NCI-H2196 treated with DMSO at 0.1 percent for 48 hours (cell line): Measurements from ENCODE around the gene C1orf105.
A peak's percentile ranks its signal among the peaks of the same experiment; 100 is the strongest.

Experiments
- DNase-seq: peaks from one replicate; lab custom pipeline; 2025; ENCODE audit not compliant: unreplicated experiment; lab: John Stamatoyannopoulos, UW

The C1orf105 gene

DNA sequence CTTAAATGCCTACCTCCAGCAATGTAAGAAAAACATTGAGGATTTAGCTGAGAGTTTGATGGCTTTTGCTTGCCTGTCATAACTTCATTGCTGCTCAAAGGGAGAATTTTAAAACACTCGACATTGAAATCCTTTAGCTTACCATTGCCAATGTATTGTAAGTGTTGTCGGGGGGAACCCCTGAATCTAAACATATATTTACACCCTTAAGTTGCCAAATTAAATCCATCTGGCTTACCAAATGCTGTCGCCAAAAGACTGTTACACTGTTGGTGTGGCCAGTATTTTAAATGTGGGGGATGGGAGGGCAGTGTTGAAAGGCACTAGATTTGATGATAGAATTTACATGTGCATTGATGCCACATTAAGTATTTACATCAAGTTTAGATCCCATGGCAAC lies 24.9 kb upstream of the C1orf105 start:
- no peak for DNase-seq

DNA sequence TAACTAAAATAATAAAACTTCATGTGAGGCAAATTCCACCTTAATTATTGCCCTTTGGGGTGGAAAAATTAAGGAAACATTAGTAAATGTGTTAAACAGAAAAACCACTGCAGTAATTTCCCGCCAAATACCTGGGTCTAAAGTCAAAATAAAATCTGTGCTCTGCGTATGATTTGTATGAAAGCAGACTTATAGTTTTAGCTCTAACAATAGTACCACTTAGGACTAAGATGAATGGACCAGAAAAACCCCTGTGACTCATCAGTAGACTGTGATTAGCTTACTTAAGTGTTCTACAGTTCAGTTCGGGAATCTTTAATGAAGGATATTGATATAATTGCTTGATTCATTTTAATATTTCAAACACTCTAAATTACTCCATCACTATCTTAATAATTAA lies 23.3 kb upstream of the C1orf105 start:
- DNase-seq: no peak

DNA sequence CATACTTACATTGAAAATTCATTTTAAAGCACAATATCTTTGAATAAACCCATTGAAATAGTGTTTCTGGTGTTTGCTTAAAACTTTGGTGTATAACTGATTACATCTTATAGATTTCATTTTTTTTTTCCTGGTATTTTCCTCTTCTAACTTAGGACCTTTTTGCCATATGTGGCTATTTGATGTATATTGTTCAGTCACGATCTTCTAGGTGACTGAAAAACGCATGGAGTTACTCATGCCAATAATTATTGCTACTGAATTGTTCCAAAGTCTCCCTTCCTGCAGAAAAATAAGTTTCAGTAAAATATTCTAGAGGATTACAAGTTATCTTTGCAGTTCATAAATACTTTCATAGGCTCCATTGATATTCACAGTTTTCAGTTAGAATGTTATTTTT lies 22.9 kb upstream of the C1orf105 start:
- DNase-seq: no peak

DNA sequence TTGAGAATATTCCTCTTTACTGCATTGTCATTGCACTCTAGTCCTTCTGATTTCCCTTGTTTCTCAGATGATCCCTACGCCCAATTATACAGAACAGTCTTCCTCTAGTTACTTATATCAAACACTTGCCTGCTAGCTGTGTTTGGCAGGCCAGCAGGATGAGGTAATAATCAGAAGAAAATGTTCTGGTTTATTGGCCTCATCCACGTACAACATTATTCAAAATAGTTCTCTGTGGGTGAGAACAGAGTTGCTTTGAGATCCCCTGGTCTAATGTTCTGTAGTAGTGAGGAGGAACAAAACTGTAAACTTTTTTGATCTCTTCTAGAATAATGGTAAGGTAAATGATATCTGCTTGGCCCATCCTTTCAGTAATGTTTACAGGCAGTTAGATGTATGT lies 22.3 kb upstream of the C1orf105 start:
- DNase-seq: no peak

DNA sequence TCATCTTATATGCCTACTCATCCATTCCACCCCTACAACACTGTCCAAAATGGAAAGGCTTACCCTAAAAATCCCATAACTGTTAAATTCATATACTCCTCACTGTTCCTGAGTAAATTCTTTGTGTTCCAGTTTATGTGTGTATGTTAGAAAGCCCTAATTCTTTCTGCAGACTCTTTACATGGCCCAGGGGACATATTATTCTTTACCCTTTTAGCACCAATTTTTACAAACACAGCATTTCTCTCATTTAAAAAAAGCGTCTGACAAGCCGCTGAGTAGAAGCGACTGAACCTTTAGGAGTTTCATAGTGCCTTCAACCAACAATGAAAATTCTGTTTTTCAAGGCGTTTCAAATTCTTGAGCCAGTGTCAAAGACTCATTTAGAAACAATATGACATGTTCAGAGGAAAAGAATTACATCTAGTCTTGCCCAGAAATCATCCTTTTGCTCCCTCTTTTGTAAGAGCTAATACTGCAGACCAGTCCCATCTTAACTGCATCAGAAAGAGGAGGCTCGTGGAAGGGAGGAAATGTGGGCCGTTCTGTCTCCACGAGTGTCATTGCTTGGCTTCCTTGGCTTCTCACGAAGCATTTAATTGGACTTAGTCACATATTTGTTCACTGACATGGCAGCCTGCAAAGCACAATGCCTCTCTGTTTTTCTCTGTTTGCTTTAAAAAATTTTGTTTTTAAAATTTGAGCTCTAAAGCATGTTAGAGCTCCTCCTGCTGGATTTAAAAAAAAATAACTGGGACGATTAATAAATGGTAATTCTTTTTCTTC lies 21.3 kb upstream of the C1orf105 start:
- DNase-seq: peak; percentile 44

DNA sequence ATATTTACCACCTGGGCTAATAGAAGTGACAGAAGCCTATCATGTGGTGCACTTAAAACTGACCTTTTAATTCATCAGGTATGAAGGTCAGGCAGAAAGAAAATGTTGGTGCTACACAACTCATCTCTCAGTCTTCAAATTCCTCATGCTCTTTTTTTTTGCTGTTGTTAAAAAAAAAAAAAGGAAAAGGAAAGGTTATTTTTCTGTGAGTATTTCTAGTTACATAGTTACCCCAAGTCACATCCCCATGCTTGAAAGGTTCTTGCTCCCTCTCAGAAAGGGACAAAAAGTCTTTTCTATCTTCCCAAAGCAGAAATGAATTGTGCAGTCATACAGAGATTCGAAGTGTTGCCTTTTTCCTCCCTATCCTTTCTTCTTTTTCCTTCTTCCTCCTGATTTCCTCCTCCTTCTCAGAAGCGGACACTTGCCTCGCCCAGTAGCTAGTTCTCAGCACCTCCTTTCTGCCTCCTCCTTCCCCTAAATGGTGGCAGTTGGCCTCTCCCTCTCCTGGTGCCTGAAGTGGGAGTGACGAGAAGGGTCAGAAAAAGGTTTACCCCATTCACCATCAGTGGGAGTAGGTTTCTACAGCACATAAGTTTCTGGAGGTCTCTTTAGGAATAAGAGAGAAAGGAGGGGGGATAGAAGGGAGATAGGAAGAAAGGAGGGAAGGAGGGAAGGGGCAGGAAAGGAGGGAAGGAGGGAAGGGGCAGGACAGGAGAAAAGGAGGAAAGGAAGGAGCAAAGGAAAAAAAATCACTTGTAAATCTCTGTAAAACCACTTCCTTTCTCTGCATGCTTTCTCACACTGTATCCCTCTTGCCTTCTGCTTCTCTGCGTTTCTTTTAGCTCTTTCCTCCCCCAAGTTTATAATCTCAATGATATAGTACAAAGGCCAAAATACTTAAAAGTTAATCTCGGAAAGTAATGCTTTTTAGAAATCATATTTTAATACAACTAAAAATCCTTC lies 20.4 kb upstream of the C1orf105 start:
- no peak for DNase-seq

DNA sequence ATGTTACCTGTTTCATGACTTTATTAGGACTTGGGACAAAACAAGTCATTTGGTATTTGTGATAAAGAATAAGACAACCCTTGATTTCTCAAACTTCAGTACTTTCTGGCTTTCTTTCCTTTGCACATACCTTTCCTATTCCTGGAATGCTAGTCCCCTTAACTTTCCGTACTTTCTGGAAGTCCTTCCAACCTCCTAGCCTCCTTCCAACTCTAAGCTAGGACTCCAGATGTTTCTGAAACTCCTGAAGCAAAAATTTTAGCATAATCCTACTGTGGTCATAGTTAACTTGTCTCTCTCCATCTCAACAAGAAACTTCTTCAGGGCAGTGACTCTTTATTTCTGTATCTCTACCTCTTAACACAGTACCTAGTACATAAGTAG lies 19.8 kb upstream of the C1orf105 start:
- no peak for DNase-seq

DNA sequence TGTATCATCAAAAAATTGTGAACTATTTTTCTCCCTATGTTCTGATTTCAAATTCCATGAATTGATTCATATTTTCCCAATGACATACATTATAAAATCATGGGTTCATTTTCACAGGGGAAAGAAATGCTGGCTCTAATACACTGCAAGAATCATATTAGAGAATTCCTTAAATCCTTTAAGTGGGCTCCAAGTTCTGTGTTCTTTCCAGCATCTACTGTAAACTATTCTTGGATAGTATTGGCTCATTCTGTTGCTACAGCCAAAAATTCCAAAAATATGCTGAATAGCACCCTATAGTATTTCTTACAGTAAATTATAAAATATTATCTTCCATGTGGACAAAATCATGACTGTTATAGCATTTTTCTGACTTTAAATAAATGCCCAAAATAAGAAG lies 19.0 kb upstream of the C1orf105 start:
- no peak for DNase-seq

DNA sequence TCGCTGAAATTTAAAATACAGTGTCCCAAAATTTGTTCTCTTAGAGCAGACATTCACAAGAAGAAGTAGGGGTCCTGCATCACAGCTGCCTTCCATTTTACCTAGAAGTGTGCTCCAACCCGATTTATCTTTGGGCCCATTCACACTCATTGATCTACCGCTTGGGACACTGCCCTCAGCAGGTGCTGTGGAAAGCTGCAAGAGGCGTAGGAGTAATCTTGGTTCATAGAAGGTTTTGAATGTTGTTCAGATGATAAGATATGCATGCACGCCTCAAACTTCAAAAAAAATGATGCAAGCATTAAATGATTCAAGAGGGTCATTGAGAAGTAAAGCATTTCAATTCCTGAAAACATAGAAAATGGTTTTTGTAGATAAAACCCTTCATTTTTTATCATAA lies 18.6 kb upstream of the C1orf105 start:
- no peak for DNase-seq

DNA sequence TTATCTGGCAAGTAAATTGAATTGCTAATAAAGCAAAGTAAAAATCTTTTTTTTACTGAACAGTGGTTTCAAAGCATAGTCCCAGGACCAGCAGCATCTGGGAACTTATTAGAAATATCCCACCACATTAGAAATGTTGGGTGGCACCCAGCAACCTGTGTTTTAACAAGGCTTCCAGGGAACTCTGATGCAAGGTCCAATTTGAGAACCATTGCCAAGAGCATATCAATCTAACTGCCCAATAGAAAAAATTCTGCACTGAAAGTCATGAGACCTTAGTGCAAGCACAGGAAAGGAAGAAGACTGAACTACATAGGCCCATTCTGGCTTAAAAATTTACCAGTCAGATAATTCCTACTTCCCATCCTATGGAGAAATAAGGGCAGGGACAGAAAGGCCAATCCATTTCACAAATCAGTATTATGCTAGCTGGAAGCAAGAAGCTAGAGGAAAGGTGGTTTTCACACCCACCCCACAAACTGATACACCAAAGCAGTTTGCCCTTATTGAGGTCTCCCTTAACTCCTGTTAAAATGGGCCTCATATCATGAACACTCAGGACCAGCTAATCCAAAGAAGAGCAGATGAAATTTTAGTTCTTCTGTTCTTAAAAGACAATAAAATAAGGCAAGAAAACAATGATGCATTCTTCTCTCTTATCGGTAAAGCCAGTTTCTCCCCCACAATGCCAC lies 17.5 kb upstream of the C1orf105 start:
- DNase-seq: no peak

DNA sequence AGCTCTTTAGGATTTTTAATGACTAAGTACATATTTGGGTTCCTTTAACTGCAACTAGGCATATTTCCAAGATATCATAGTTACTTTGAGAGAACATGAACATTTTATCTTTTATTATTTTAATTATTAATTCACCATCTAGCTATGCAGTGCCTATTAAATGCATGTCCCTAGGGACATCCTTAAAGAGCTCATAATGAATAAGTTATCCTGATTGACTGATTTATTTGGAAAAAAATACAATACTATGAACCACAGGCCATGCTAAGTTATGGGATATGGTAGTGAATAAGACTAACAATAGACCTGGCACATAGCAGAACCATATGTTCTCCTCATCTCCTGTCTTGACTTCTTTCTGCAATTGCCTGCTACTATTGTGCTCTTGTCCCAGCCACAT lies 16.4 kb upstream of the C1orf105 start:
- DNase-seq: no peak

DNA sequence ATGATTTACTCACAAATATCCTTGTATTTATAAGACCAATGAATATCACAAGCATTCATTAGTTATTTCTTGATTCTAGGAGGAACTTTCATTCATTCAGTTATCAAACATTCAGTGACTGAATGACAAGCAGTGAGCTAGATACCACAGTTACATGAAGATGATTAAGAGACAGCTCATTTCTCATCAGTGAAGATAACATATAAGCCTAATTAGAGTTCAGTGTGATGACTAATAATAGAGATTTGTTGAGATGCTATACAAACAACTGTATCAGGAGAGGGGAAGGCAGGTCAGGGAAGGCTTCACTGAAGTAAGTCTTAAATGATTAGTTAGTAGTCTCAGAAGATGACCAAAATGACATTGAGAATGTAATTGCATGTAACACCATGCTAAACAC lies 14.6 kb upstream of the C1orf105 start:
- DNase-seq: no peak

DNA sequence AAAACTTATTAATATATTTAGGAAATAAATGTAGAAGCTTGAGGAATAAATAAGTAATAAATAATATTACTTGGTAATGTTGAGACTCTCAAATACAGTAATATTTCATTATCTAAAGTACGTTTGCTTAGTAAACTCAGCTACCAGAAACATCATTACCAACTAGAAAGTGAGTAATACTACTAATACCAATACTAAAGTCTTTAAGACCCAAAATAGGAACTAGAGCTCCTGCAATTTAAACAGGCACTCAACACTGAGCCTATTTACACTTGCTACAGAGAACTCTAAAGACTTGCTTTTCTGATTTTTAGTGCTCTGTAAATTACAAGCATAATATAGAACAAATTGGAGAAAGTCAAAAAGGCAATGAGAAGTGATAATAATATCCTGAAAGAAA lies 13.5 kb upstream of the C1orf105 start:
- DNase-seq: no peak

DNA sequence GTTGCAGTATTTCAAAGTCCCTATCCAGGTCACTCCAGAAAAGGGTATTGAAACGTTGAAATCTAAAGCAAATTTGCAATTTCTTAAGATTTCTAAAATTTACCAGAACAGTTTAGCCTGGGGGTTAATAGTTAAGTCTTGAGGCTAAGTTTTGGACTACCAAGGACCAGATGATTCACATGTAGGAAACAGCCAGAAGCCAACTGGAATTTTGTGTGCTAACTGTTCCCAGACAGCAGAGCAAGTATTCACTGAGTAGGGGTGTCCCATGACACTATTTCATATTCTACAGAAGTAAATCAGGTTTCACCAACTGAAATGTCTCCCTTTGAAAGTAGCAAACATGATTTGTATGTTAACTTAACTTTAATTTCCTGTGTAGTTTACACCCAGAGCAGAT lies 11.5 kb upstream of the C1orf105 start:
- DNase-seq: no peak

DNA sequence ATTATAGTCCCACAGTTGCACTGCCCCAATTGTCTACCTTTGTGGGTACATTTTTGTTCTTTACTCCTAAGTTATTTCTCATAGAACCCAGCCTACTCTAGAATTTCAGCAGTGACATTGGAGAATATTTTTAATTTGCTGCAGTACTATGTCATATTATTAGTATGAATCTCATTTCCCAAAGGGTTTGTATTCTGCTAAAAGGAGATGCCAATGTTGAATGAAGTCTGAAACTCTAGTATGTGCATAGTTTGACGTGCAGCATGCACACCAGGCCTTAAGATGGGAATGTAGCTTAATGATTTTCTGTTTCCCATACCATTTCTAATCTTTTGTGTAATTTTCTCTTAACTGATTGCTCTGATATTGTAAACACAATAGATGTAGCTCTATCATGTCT lies 10.5 kb upstream of the C1orf105 start:
- DNase-seq: no peak

DNA sequence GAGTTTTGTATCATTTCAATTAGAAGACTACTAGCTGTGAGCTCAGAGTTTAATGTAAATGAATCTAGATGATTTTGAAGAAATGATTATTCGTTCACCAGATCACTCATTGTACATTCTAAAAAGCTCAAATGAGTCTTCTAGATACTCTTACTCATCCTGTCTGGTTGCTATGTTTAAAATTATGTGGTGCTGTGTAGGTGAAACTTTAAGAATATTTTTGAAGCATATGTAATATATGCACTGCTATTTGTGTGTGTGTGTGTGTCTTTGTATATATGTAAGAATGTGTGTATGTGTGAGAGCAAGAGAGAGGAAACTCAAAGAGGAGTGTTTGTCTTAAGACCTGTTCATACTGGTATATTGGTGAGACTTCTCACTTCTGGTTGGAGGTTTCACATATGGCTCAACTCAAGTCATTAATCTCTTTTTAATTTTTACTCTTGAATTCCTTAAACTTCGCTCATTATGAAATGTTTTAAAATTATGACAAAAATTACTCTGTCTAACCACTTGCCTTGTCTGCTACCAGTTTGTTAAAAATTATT lies 8.6 kb upstream of the C1orf105 start:
- DNase-seq: no peak

DNA sequence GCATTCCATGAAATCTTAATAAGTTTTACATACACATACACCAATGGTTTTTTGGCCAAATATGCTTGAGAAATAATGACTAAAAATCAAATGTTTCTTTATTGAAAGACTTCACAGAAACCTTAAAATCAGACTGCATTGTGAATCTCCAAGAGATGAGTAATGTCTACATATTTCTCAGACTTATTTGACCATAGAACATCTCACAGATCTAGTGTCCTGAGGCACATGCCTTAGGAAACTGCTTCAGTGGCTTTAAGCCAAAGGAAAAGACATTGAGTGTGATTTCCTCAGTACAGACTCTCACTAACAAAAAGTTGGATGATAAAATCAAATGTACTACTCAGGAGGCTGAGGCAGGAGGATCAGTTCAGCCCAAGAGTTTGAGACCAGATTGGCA lies 6.2 kb upstream of the C1orf105 start:
- DNase-seq: no peak

DNA sequence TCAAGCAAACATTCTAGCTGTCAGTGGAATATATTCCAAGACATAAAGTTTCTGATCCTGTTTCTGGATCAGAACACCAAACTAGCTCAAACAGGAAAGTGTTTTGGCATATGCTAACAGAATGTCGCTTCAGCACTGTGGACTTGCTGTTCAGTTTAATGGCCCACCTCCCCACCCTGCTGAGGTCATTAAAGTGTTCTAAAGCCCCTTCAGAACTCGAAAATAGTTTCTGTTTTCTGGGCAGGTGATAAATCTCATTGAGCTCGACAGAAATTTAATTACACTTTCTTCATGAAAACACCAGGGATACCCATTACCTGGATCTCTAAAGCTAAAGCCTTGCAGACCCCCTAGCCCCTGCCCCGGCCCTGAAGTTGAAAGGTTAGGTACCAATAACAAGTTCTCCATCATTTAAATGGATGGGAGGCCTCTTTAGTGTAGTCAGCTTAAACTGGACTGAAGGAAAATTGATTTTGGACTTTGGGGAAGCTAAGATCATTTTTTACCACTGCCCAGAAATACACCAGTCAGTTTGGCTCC lies 3.9 kb upstream of the C1orf105 start:
- DNase-seq: no peak

DNA sequence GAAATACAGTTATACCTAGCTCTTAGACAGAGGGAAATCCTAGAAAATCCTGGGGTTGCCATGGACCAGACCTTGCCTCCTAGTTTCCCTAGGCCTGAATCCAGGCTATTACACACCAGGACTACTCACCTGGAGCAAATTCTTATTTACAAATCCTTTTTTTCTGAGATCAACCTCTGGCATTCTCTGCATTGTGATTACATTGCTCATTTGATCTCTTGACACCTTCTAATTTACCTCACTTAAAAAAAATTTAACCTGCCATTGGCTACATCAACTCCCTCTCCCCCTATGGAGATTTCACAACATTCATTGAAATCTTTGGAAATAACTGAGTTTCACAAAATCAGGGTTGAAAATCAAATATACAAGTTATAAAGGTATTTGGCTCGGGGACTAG lies 2.9 kb upstream of the C1orf105 start:
- no peak for DNase-seq

DNA sequence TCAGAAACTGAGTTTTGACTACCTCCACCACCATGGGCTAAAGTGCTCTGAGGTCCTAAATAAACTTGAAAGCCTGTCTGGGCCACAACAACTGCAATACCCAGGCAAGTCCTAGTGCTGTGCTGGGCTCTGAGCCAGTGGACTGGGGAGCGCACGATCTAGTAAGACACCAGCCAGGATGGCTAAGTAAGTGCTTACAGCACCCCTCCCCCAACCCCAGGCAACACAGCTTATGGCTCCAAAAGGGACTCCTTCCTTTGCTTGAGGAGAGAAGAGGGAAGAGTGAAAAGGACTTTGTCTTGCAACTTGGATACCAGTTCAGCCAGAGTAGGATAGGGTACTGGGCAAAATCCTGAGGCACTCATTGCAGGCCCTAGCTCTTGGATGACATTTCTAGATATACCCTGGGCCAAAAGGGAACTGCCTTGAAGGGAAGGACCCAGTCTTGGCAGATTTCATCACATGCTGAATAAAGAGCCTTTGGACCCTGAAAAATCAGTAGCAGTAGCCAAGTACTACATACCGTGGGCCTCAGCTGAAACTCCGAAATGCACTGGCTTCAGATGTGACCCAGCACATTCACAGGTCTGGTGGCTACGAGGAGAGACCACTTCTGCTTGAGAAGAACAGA lies 1.6 kb downstream of the C1orf105 start:
- DNase-seq: no peak

DNA sequence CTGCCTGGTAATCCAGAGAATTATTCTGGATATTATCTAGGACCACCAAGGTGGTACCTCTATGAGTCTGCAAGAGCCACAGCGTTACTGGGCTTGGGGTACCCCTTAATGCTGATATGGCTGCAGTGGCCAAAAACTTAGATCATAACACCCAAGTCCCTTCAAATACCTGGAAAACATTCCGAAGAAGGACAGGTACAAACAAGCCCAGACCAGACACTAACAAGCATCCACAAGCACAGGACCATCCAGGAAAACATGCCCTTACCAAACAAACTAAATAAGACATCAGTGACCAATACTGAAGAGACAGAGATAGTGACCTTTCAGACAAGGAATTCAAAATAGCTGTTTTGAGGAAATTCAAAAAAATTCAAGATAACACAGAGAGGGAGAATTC lies 2.9 kb downstream of the C1orf105 start:
- no peak for DNase-seq
